ENCODE measurements around the gene NBAS. TPM values are rescaled to one million over a fixed set of nuclear protein-coding genes. Genes with fewer than 3 reads are reported as not detected.
A peak's percentile ranks its signal among the peaks of the same experiment; 100 is the strongest.

NBAS gene
- total and polyA plus RNA-seq, 9 of the 15 experiments (the other 6 are each of a cell fraction or from before 2014, with no cell fraction given): 15.3 to 94.4 (median 69.9) TPM

- TF ChIP-seq RBFOX2 (IDR thresholded peaks at IDR 0.05; ENCODE audit: low read depth, low read length) (peak; percentile 14; the same call in 1 of the 2 replicates), SMAD4 (CRISPR knock-in tag; conservative IDR thresholded peaks at IDR 0.05) (peak; percentile 50; the same call in 1 of the 2 replicates), ZNF408 (CRISPR knock-in tag; IDR thresholded peaks at IDR 0.05; ENCODE audit: low read depth) (no peak), TCF3 (CRISPR knock-in tag; IDR thresholded peaks at IDR 0.05) (no peak), CXXC5 (CRISPR knock-in tag; IDR thresholded peaks at IDR 0.05) (0 out of 2 replicates have a peak, but pooled peaks have one; percentile 36)
These were observed 14.6 kb downstream of the NBAS start (continued) for GRCh38 chr2:15546297-15547098.

GRCh38 chr2:15544227-15544626, 16.9 kb downstream of the NBAS start:
- in situ Hi-C loops (cut with MboI): no loop called here
- FAIRE-seq: no peak
- Histone ChIP-seq H3K4me1 (replicated peaks in 1 of 2; ENCODE audit: control insufficient read depth in 2 of 2, insufficient read depth in 2 of 2, low read length in 2 of 2) (peaks cover 0 to 7% of the 10 kb centered on the region in 2 experiments; a peak in 2 of 5 replicates), H3K9me1 (ENCODE audit: control insufficient read depth, insufficient read depth, low read length) (no peaks in the 10 kb centered on the region), H3K79me2 (ENCODE audit: control insufficient read depth, insufficient read depth, low read length) (peaks cover 75% of the 10 kb centered on the region), H3K9ac (ENCODE audit: insufficient read depth in 1 of 2, low read depth in 2 of 2, low read length in 2 of 2) (no peak overlapping the region), H3K27me3 (ENCODE audit: control insufficient read depth in 2 of 2, insufficient read depth in 2 of 2, low read length in 2 of 2) (no peaks in the 10 kb centered on the region), H3K9me3 (replicated peaks; ENCODE audit: control insufficient read depth, insufficient read depth, low read depth, low read length) (peaks cover 2% of the 10 kb centered on the region; the same call in 1 of the 2 replicates), H3K4me3 (no peak overlapping the region), H3K4me2 (ENCODE audit: insufficient read depth, low read length) (no peak overlapping the region), H3K36me3 (ENCODE audit: control insufficient read depth, insufficient read depth, low read length) (peaks cover 77% of the 10 kb centered on the region), H2AFZ (ENCODE audit: low read depth, low read length) (no peak overlapping the region), H4K20me1 (replicated peaks; ENCODE audit: control insufficient read depth, insufficient read depth, low read length) (no peaks in the 10 kb centered on the region), H3K27ac (ENCODE audit: extremely low read depth, low read depth, low read length) (no peak overlapping the region)
- no TSS peak for BruUV-seq (replicated peaks)
- no peak for DNase-seq (ENCODE audit: extremely low read depth in 1 of 4, low spot score in 3 of 4)
- ChIA-PET POLR2A (interaction anchor here (0.8 to 2.0 kb wide), 3 partner anchors 10 to 205 kb away, joined by 3 to 5 read pairs (median 5); no protein-coding TSS in a partner anchor), CTCF (ENCODE audit: low intra/inter-chr PET ratio) (no interaction called here)
- WGBS (ENCODE audit: insufficient coverage, low coverage, missing lambda C conversion rate): 100% methylated on average over 2 of the region's 2 CpGs
- intact Hi-C loops (cut with micrococcal nuclease): no loop called here
- ATAC-seq: no peak
- TF ChIP-seq HDAC1 (IDR thresholded peaks at IDR 0.05): no peak
- peak; percentile 60 for TF ChIP-seq ZNF512 (tag; IDR thresholded peaks at IDR 0.05)
- TF ChIP-seq TSC22D4 (tag; IDR thresholded peaks at IDR 0.05): no peak
- no peak for TF ChIP-seq EWSR1 (IDR thresholded peaks at IDR 0.05; ENCODE audit: borderline replicate concordance, low read depth, partially characterized antibody)
- no peak for TF ChIP-seq SMAD1 (IDR thresholded peaks at IDR 0.05; ENCODE audit: low read depth, low read length, partially characterized antibody)

All from K562 (cell line).